Measurements from ENCODE around the gene ATG7.

- TF ChIP-seq CTCF (conservative IDR thresholded peaks at IDR 0.05): no peak
- TF ChIP-seq EZH2 (IDR thresholded peaks at IDR 0.05; ENCODE audit: low read depth): no peak
Measured at GRCh38 chr3:11300970-11301369, 28.8 kb downstream of the ATG7 start.

Measured in PC-9 (cell line).